IPS-18c (cell line): Measurements from ENCODE around the gene LRTM2.

Source experiments
- H3K4me3 ChIP-seq: 2 replicates; pipeline ENCODE4 v1.7.0; 2013; ENCODE audit warnings: low read depth, mild to moderate bottlenecking, low read length, moderate library complexity; ENCODE audit not compliant: insufficient read depth
- H3K9me3 ChIP-seq: one replicate; pipeline ENCODE4 v1.6.1; 2013; ENCODE audit warnings: mild to moderate bottlenecking, low read length, moderate library complexity; ENCODE audit not compliant: control insufficient read depth, insufficient read depth

Gene LRTM2

DNA sequence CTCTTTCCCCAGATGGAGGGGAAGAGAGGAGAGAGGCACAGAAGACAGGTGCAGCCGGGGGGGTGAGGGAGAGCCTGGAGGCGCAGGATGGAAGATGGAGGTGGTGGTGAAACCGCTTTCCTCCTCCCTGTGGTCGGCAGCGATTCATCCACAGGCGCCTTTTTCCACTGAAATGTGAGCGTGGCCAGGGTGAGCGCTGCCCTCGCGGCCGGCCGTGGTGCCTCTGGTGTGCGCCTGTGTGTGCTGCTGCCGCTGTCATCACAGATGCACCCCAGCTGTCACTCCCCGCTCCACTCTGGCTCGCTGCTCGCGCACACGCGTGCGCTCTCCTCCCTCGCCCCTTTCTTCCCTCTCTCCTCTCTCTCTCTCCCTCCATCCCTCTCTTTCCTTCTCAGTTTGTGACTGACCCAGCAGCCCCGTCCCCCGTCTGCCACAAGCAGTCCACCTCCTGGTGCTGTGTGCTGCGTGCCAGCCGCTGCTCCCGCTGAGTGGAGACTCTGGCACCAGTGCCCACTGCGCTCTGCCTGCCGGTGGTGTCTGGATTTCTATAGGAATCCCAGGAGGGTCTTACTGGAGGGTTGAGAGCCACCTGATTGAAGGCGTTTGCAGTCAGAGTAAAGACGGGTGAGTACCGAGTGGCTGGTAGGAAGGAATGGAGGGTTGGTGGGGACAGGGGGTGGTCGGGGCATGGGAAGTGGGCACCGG lies at the start of gene LRTM2:
Gene LRTM2 (plus strand): TSS at position 375 of the 705 bp plus-strand sequence. CDS start 7,584 bp downstream, outside the sequence.
- H3K4me3 ChIP-seq = 0 out of 2 replicates have a peak within 1 kb of the TSS, but pooled peaks have one; percentile 28

DNA sequence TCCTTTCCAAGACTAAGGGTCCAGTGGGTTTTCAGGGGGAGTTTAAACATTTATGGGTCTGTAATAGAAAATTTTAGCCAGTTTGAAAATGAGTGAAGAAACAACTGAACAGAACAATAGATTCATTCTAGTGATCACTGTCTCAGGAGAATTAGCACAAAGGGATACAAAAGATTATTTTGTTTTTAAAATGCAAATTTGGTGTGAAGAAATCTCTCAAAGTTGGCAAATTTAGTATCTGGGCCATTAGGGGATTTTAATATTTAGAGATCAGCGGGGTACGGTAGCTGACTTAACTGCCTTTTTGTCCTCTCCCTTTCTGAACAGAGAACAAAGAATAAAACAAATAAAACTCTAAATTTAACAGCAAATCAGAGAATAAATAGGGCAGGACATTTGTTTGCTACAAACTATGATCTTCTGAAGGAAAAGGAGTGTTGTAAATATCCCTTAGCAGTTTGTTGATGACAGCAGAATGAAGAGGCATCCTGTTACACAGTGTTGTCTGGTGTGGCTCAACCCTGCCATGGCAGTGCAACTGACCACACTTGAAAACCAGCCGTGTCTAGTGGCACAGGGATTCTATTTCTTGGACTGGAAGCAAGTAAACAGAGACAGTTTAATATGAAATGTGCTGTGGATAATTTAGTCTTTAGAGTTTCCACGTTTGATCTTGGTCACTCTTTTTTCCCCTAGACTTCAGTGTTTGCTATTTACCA lies 46.3 kb upstream of the LRTM2 start:
- Histone ChIP-seq H3K4me3 (no peak overlapping the region), H3K9me3 (no peaks in the 10 kb centered on the region)

More for the DNA sequence above, at the start of gene LRTM2:
- no peaks in the 10 kb centered on the region for H3K9me3 ChIP-seq

DNA sequence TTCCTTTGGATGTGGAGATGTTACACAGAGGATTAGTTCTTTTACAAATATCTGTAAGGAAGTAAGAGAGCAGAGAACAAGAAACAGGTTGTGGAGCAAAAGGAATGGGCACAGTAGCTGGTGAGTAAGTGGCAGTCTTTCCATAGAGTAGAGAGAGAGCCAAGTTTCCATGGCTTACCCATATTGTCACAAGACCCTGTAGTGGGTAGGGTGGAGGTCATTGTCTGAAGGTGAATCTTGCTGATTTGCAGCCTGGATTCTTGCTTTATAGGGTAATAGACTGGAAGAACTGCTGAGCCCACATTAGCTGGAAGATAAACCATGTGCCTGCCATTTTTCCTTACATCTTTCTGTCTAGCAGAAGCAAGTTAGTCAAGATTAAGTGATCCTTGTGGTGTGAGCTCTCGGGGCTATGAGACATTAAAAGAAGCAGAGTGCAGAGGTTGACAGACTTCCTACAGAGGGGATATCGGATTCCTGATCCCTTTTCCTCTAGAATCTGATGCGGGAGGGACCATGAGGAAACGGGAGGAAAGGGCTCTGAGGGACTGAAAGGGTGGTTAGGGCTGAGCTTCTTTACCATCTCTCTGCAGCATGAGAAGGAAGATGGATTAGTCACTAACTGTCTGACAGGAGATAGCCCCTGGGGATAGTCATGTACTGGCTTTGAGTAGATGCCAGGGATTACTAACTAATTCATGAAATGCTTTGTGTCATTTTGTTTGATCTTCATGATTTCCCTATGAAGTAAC lies 44.0 kb upstream of the LRTM2 start:
- Histone ChIP-seq H3K4me3 (no peak overlapping the region), H3K9me3 (no peaks in the 10 kb centered on the region)

DNA sequence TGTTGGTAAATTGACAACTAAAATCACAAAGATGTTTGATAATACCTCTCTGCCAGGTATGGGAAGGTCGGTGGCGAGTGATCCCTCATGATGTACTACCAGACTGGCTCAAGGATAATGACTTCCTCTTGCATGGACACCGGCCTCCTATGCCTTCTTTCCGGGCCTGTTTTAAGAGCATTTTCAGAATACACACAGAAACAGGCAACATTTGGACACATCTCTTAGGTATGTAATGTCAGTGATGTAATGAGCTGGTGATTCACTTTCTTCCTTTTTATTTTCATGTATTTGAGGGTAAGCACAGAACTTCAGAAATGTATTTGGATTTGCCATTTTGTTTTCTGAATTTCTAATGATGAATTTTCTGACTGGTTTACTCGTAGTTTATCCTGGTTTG lies 42.6 kb upstream of the LRTM2 start:
- Histone ChIP-seq H3K9me3 (no peaks in the 10 kb centered on the region), H3K4me3 (no peak overlapping the region)

DNA sequence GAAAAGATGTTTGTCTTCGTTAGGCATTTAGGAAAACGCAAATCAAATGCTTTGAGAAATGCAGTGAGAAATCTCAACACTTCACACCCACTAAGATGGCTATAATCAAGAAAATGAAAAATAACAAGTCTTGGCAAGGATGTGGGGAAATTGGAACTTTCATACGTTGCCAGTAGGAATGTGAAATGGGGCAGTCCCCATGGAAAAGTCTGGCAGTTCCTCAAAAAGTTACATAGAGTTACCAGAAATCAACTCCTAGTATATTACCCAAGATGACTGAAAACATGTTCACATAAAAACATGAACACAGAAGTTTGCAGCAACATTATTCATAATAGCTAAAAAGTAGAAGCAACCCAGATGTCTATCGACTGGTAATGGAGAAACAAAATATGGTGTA lies 41.5 kb upstream of the LRTM2 start:
- Histone ChIP-seq H3K9me3 (no peaks in the 10 kb centered on the region), H3K4me3 (no peak overlapping the region)

DNA sequence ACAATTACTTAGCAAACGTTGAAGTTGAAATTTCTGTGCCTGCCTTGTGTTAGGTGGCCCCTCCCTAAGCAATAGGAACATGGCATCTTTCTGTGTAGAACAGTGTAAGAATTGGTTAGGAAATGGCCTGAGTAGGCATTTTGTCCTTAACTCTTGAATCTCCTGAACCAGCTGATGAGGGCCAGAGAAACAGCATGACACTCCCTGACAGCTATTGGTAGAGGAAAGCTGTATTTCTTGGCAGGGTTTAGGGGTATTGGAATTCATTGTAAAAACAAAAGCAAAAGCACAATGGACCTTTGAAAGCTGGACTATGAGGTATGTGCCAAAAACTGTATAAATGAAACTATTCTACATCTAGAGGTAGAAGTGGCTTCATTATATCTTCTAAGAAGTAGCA lies 40.6 kb upstream of the LRTM2 start:
- no peak overlapping the region for H3K4me3 ChIP-seq
- no peaks in the 10 kb centered on the region for H3K9me3 ChIP-seq

DNA sequence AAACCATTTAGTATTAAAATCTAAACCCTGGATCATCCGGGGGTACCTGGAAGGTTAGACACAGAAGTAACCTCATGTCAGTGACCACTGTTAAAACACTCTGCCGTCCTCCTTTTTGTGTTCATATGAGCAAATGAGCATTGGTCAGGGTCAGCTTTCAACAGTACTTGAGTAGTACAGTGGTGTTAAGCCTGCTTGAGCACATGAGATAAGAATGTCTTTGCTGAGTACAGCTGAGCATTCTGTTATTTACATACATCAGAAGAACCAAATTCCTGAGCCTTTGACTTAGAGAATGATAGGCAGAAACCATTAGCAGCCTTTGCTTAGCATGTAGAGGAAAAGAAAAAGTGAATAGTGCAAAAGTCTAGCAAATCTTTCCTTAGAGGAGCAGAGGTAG lies 38.6 kb upstream of the LRTM2 start:
- no peaks in the 10 kb centered on the region for H3K9me3 ChIP-seq
- no peak overlapping the region for H3K4me3 ChIP-seq

DNA sequence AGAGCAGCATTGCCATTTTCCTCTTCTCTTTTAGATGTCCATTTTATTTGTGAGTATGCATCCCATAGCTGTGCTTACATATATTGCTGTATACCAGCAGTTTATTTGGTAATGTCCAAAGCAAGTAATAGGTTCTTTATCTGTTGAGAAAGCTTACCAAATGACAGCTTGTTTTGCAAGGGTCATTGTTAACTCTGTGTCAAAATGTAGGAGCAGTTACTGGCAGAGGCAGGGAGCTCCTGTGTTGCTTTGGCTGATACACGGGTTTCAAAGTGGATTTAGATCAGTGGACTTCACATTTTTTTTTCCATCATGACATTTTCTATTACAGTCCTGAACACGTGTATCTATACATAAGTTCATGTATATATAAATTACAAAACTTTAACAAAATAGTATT lies 38.1 kb upstream of the LRTM2 start:
- H3K4me3 ChIP-seq = no peak overlapping the region

DNA sequence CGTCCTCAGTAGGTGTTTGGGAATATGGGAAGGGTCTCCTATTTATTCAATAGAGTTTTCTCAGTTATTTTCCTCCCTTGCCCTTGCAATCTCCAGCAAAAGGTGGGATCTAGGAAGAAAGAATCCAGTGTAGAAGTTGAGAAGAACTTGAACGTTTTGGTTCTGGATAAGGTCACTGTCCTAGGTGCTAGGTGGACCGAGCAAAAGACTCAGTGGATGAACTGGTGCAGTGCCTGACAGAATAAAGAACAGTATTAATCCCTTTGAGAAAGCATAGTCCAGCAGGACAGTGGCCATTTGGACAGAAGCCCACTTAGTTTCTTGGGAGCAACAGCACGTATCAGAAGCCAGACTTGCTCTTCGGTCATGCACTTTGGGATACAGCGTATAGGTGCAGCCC lies 32.7 kb upstream of the LRTM2 start:
- no peak overlapping the region for H3K4me3 ChIP-seq
- no peaks in the 10 kb centered on the region for H3K9me3 ChIP-seq

More for the DNA sequence above, 38.1 kb upstream of the LRTM2 start:
- H3K9me3 ChIP-seq = no peaks in the 10 kb centered on the region

DNA sequence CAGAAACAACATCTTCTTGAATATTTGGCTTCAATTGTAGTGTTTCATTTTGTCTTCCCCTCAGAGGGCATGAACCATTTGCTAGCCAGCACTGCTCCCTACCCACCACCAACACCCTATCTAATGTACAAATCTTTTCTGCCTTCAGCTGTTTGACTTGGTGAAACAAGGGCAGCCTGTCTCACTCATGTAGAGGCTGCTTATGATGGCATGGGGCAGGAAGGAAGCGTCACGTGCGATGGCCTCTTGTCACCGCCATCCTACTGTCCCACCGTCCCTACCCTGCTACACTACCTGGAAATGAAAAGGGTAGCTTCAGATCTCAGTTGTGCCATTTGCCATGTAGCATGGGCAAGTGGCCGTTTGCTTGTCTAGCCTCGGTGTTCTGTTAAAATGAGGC lies 29.9 kb upstream of the LRTM2 start:
- no peaks in the 10 kb centered on the region for H3K9me3 ChIP-seq
- H3K4me3 ChIP-seq = no peak overlapping the region

DNA sequence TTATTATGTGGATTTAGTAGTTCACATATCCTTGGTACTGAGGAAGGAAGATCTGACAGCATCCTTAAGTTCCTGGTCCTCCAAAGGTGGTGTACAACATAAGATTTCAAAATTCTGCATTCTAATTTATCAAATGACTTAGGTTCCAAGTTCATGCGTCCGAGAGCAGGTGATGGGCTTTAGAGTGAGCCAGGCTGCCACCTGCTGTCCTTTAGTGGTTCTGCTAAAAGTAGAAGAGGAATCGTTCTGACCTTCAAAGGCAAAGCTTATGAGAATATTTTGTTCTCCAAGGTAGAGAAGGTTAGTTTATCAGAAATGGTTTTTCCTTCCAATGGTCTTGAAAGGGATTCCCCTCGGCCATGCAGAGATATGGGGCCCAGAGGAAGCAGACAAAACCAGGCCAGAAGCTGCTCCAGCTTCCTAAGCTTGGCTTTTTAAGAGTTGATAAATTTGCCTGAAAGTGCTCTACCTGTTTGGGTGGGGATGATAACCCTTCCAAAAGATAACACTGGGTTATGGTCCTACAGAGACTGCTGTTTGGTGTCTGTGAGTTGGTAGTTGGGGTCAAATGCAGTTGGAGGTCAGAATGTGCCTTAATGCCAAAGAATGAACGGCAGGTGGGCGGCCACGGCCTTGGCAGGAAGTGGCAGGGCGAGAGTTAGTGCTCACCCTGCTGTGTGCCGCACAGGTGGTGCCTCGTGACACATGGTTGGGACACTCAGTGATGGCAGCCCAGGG lies 29.1 kb upstream of the LRTM2 start:
- Histone ChIP-seq H3K4me3 (no peak overlapping the region), H3K9me3 (no peaks in the 10 kb centered on the region)

DNA sequence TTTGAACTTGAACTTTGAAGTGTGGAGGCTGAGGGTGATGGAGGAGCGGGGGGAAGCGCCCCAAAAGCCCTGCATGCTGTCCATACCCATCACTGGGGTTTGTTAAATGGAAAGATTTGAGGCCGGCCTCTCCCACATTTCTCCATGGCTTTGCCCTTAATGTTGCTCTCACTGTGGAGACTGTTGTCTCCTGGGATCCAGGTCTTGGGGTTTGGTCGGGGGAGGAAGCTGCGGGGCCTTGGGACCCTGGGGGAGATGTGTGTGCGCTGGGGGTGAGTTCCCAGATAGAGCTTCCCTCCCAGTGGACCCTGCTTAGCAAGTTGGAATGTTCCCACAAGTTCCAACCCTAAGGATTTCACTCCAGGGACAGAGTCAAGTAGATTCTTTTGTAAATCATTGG lies 28.0 kb upstream of the LRTM2 start:
- Histone ChIP-seq H3K9me3 (no peaks in the 10 kb centered on the region), H3K4me3 (no peak overlapping the region)

DNA sequence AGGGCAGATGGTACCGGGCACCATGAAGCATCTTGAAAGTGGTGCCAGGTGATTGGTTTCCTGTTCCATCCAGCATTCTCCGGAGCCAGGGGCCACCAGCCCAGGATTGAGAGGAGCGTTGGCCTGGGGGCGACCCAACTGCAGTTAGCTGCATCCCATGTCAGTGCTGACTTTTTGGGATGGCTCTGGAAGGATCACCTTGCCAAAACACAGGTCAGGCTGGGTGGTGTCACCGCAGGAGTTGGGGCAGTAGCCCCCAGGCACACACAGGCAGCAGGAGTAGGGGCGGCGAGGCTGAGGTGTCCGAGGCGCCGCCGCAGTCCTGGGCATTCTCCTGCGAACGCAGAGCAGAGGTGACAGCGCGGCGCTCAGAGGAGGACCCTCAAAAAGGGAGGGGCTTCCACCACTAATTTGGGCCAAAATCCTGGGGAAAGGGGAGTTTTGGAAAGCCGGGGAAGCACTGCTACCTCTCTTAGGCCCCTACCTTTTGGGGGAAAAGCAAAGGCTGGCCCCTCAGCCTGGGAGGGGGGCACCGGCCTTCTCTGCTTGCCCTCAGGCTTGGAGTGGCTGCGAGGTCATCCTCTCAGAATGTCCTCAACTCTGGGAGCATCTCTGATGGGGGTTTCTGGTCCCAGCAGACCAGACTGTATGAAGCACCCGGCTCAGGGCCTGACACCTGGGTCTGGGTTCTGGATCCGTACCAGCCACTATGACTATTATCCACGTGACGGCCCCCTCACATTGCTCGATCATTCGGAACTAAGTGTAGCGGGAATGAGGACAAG lies 26.7 kb upstream of the LRTM2 start:
- Histone ChIP-seq H3K4me3 (no peak overlapping the region), H3K9me3 (no peaks in the 10 kb centered on the region)

DNA sequence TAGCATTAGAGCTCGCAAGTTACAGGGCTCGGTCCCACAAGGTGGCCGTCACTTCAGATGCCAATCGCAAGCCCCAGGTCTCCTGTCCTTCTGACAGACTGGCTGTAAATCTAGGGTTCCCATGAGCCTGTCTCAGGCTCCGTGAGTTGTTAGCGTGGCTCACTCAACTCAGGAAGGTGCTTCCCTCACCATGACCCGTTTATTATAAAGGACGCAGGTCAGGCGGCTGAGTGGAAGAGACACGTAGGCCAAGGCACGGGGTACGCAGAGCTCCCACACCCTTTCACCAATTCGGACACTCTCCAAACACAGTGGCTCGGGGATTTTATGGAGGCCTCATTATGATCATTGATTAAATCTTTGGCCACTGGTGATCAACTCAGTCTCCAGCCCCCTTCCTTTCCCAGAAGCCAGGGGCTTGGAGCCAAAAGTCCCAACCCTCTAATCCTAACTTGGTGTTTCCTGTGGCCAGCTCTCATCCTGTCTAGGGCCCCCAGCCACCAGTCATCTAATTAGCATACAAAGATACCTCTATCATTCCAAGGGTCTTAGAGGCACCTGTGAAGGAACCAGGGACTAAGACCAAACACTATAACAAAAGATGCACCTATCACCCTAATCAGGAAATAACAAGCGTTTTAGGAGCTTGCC lies 25.8 kb upstream of the LRTM2 start:
- Histone ChIP-seq H3K4me3 (no peak overlapping the region), H3K9me3 (no peaks in the 10 kb centered on the region)

DNA sequence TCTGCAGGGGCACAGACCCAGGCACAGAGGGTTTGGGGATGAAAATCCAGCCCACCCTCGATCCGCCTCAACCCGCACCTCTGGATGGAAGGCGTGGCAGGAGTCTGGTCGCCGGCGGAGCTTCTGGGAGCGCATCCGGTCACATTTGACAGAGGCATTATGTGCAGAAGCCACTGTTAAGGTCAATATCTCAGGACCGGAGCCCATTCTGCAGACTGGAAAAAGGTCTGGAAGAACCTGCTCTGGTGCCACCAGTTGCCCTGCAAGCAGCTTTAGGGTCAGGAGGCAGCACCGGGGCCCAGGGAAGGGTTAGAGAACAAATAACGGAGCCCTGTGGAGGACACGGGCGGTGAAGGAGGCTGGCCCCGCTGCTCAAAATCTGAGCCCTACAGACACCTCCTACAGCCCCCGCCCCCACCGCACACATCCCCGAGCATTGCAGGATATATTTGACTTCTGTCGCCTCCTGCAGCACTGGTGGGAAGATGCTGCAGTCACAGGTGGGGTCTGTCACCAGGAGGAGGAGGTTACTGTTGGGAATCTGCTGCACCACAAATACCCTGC lies 25.1 kb upstream of the LRTM2 start:
- Histone ChIP-seq H3K4me3 (no peak overlapping the region), H3K9me3 (no peaks in the 10 kb centered on the region)
